ENCODE data around the gene WWC1. TPM values are rescaled to one million over a fixed set of nuclear protein-coding genes. Genes with fewer than 3 reads are reported as not detected.

WWC1 gene
- total and polyA plus RNA-seq, 9 of the 15 experiments (the other 6 are each of a cell fraction or from before 2014, with no cell fraction given): under 0.01 to 0.54 (median 0.42) TPM; not detected in 6

DNA sequence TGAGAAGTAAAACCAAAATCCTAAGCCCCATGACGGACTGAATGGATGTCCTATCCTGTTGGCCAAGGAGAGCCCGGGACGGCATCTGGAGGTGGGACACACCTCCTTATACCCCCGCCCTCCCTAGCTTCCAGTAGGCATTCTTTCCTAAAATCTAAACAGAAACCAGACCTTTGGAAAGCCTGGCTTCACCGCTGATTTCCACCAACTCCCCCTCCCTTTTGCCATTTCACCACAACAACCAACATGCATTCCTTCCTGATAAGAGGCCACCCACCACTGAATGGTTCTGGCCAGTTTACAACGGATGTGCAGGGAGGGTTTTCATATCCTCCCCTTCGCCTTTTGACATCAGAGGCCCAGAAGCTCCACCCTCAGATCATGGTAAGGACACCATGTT is 185.6 kb downstream of the WWC1 start (continued):
- TF ChIP-seq, protein P1, sequence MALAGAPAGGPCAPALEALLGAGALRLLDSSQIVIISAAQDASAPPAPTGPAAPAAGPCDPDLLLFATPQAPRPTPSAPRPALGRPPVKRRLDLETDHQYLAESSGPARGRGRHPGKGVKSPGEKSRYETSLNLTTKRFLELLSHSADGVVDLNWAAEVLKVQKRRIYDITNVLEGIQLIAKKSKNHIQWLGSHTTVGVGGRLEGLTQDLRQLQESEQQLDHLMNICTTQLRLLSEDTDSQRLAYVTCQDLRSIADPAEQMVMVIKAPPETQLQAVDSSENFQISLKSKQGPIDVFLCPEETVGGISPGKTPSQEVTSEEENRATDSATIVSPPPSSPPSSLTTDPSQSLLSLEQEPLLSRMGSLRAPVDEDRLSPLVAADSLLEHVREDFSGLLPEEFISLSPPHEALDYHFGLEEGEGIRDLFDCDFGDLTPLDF (CRISPR knock-in tag; IDR thresholded peaks at IDR 0.05): no peak
- TF ChIP-seq, protein P2, sequence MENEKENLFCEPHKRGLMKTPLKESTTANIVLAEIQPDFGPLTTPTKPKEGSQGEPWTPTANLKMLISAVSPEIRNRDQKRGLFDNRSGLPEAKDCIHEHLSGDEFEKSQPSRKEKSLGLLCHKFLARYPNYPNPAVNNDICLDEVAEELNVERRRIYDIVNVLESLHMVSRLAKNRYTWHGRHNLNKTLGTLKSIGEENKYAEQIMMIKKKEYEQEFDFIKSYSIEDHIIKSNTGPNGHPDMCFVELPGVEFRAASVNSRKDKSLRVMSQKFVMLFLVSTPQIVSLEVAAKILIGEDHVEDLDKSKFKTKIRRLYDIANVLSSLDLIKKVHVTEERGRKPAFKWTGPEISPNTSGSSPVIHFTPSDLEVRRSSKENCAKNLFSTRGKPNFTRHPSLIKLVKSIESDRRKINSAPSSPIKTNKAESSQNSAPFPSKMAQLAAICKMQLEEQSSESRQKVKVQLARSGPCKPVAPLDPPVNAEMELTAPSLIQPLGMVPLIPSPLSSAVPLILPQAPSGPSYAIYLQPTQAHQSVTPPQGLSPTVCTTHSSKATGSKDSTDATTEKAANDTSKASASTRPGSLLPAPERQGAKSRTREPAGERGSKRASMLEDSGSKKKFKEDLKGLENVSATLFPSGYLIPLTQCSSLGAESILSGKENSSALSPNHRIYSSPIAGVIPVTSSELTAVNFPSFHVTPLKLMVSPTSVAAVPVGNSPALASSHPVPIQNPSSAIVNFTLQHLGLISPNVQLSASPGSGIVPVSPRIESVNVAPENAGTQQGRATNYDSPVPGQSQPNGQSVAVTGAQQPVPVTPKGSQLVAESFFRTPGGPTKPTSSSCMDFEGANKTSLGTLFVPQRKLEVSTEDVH (IDR thresholded peaks at IDR 0.05; ENCODE audit: low read depth, partially characterized antibody): no peak
- TF ChIP-seq, protein P3, sequence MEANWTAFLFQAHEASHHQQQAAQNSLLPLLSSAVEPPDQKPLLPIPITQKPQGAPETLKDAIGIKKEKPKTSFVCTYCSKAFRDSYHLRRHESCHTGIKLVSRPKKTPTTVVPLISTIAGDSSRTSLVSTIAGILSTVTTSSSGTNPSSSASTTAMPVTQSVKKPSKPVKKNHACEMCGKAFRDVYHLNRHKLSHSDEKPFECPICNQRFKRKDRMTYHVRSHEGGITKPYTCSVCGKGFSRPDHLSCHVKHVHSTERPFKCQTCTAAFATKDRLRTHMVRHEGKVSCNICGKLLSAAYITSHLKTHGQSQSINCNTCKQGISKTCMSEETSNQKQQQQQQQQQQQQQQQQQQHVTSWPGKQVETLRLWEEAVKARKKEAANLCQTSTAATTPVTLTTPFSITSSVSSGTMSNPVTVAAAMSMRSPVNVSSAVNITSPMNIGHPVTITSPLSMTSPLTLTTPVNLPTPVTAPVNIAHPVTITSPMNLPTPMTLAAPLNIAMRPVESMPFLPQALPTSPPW (CRISPR knock-in tag; IDR thresholded peaks at IDR 0.05): peak; percentile 58; the same call in 1 of the 2 replicates
- TF ChIP-seq HDAC1 (IDR thresholded peaks at IDR 0.05) (no peak; a peak in 1 of 4 replicates), ILK (tag; IDR thresholded peaks at IDR 0.05; ENCODE audit: borderline replicate concordance, low read depth) (no peak), MYC (IDR thresholded peaks at IDR 0.05; ENCODE audit: low read depth, low read length) (no peak), MYC (CRISPR knock-in tag; IDR thresholded peaks at IDR 0.05; ENCODE audit: borderline replicate concordance, low read depth) (no peak), SRSF7 (optimal IDR thresholded peaks at IDR 0.05; ENCODE audit: low read depth, low read length) (no peak), KLF13 (tag; IDR thresholded peaks at IDR 0.05; ENCODE audit: borderline replicate concordance, low read depth) (no peak), SMAD3 (CRISPR knock-in tag; conservative IDR thresholded peaks at IDR 0.05) (no peak), ZKSCAN1 (IDR thresholded peaks at IDR 0.05; ENCODE audit: low read depth, low read length) (peak; percentile 63; the same call in 1 of the 2 replicates), NRF1 (conservative IDR thresholded peaks at IDR 0.05 in 1 of 2, IDR thresholded peaks at IDR 0.05 in 1 of 2) (0 out of 4 replicates have a peak, but pooled peaks of 1 of the 2 experiments have one; percentile 11), NFYB (IDR thresholded peaks at IDR 0.05; ENCODE audit: extremely low read depth, insufficient read length) (no peak), ZBED1 (IDR thresholded peaks at IDR 0.05) (no peak), SLC30A9 (CRISPR knock-in tag; IDR thresholded peaks at IDR 0.05) (no peak), FOSL1 (tag; conservative IDR thresholded peaks at IDR 0.05) (no peak), RCOR1 (IDR thresholded peaks at IDR 0.05; ENCODE audit: borderline replicate concordance in 1 of 2, low read depth in 2 of 2, low read length in 2 of 2) (no peak)
- TF ChIP-seq, protein P4, sequence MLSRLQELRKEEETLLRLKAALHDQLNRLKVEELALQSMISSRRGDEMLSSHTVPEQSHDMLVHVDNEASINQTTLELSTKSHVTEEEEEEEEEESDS (CRISPR knock-in tag; IDR thresholded peaks at IDR 0.05): no peak
- TF ChIP-seq, protein P5, sequence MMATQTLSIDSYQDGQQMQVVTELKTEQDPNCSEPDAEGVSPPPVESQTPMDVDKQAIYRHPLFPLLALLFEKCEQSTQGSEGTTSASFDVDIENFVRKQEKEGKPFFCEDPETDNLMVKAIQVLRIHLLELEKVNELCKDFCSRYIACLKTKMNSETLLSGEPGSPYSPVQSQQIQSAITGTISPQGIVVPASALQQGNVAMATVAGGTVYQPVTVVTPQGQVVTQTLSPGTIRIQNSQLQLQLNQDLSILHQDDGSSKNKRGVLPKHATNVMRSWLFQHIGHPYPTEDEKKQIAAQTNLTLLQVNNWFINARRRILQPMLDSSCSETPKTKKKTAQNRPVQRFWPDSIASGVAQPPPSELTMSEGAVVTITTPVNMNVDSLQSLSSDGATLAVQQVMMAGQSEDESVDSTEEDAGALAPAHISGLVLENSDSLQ (IDR thresholded peaks at IDR 0.05): peak; percentile 35; the same call in 1 of the 2 replicates
- TF ChIP-seq, protein P6, sequence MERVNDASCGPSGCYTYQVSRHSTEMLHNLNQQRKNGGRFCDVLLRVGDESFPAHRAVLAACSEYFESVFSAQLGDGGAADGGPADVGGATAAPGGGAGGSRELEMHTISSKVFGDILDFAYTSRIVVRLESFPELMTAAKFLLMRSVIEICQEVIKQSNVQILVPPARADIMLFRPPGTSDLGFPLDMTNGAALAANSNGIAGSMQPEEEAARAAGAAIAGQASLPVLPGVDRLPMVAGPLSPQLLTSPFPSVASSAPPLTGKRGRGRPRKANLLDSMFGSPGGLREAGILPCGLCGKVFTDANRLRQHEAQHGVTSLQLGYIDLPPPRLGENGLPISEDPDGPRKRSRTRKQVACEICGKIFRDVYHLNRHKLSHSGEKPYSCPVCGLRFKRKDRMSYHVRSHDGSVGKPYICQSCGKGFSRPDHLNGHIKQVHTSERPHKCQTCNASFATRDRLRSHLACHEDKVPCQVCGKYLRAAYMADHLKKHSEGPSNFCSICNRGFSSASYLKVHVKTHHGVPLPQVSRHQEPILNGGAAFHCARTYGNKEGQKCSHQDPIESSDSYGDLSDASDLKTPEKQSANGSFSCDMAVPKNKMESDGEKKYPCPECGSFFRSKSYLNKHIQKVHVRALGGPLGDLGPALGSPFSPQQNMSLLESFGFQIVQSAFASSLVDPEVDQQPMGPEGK (CRISPR knock-in tag; IDR thresholded peaks at IDR 0.05; ENCODE audit: borderline replicate concordance): no peak

Data from K562 (cell line).